HG03571 (cell line): ENCODE measurements around the gene NACA.
"Not testable (repeated sequence)": the region's sequence is repeated elsewhere in the genome, so short reads cannot be mapped to it uniquely, and the experiment has no call there.

Experiments used
- ATAC-seq: cut with Tn5 transposase; IDR thresholded peaks from one replicate; pipeline ENCODE4 v1.9.1; 2021; ENCODE audit not compliant: unreplicated experiment

Gene NACA

GRCh38 chr12:56724701-56724971 is 463 bp downstream of the NACA start:
- ATAC-seq, result no peak

- ATAC-seq, result no peak
Observed at GRCh38 chr12:56723889-56724700, 1.0 kb downstream of the NACA start.

- ATAC-seq, result no peak
Observed at GRCh38 chr12:56723352-56723751, 1.7 kb downstream of the NACA start.

- no peak for ATAC-seq
Observed at GRCh38 chr12:56722832-56723231, 2.3 kb downstream of the NACA start.

- ATAC-seq, result no peak
Observed at GRCh38 chr12:56721721-56722120, 3.4 kb downstream of the NACA start.

- no peak for ATAC-seq
Observed at GRCh38 chr12:56721216-56721615, 3.9 kb downstream of the NACA start.

- no peak for ATAC-seq
Observed at GRCh38 chr12:56720731-56721151, 4.4 kb downstream of the NACA start.

- no peak for ATAC-seq
Observed at GRCh38 chr12:56719056-56719455, 6.0 kb downstream of the NACA start.

- no peak for ATAC-seq
Observed at GRCh38 chr12:56718636-56719035, 6.5 kb downstream of the NACA start.

GRCh38 chr12:56718149-56718548 is 7.0 kb downstream of the NACA start:
- no peak for ATAC-seq

GRCh38 chr12:56716933-56717880 is 7.9 kb downstream of the NACA start:
- no peak for ATAC-seq

- no peak for ATAC-seq
Observed at GRCh38 chr12:56716458-56716857, 8.6 kb downstream of the NACA start.

- ATAC-seq, result no peak
Observed at GRCh38 chr12:56715798-56716197, 9.3 kb downstream of the NACA start.

GRCh38 chr12:56714431-56714929 is 10.6 kb downstream of the NACA start:
- no peak for ATAC-seq

GRCh38 chr12:56713345-56713744 is 11.8 kb downstream of the NACA start:
- no peak for ATAC-seq

- ATAC-seq, result no peak
Observed at GRCh38 chr12:56709759-56710376, 15.2 kb downstream of the NACA start.

- ATAC-seq, result not testable (repeated sequence)
Observed at GRCh38 chr12:56704522-56704921, 20.6 kb downstream of the NACA start.

GRCh38 chr12:56699020-56699661 is 26.0 kb downstream of the NACA start:
- ATAC-seq, result no peak

GRCh38 chr12:56695327-56696101 is 29.6 kb downstream of the NACA start:
- no peak for ATAC-seq

GRCh38 chr12:56694161-56694560 is 30.9 kb downstream of the NACA start:
- ATAC-seq, result no peak

- no peak for ATAC-seq
Observed at GRCh38 chr12:56688846-56689109, 36.3 kb downstream of the NACA start.
